HCT116 (cell line): ENCODE data around the gene GPS2. TPM values are rescaled to one million over a fixed set of nuclear protein-coding genes. Genes with fewer than 3 reads are reported as not detected.
A peak's percentile ranks its signal among the peaks of the same experiment; 100 is the strongest.

Experiments used
- ATAC-seq: fragments of 200-7000 bp; cut with Tn5 transposase; 2 replicates; pipeline ENCODE4 v1.9.1; 2020; ENCODE audit warnings: mild to moderate bottlenecking, moderate library complexity
- BruUV-seq: library from RNA; stranded (reverse); fragments of 400-500 nt; replicated peaks from 2 replicates; lab custom pipeline; 2021; lab: Mats Ljungman, UMichigan
- CTCF ChIA-PET: fragments of 300-600 bp; sonication (Branson Sonifier 250); formaldehyde crosslinking; loops from one replicate; lab custom pipeline; 2021; ENCODE audit warnings: antibody characterized with exemption; lab: Charles Lee
- POLR2A ChIA-PET: fragments of 300-600, 350-600 bp; sonication (Branson Sonifier 250); formaldehyde crosslinking; loops from one replicate; lab custom pipeline; 2021; ENCODE audit warnings: antibody characterized with exemption; lab: Charles Lee
- RAD21 ChIA-PET, 2 experiments: fragments of 300-600 bp; sonication (Branson Sonifier 250); formaldehyde crosslinking; loops; one replicate each; lab custom pipeline; 2023; ENCODE audit warnings: low total read pairs in 2 of 2; ENCODE audit not compliant: uncharacterized antibody in 2 of 2, unreplicated experiment in 2 of 2, low non-redundant PET in 1 of 2; lab: Charles Lee
- DNase-seq: peaks from one replicate; pipeline ENCODE4 v3.0.0-alpha.2; 2010; ENCODE audit warnings: low read depth, low spot score
- H2AFZ ChIP-seq: fragments of 200-600 bp; shearing (Covaris generic), sonication (generic); 2 replicates; pipeline ENCODE4 v1.6.1; 2017; ENCODE audit warnings: low read depth, mixed run types, mixed read lengths, antibody characterized with exemption, low read length; ENCODE audit not compliant: poor library complexity, severe bottlenecking
- H3K27ac ChIP-seq: 2 replicates; pipeline ENCODE4 v1.5.1; 2012; ENCODE audit warnings: low read depth, low read length
- H3K27me3 ChIP-seq: fragments of 200-600 bp; sonication (generic); 2 replicates; pipeline ENCODE4 v1.6.1; 2016; ENCODE audit warnings: mixed run types, low read length, mixed read lengths; ENCODE audit not compliant: insufficient read depth
- H3K36me3 ChIP-seq, 2 experiments: fragments of 200-500 bp in 1 of 2; fragments of 200-600 bp in 1 of 2; sonication (Bioruptor generic) in 1 of 2; sonication (generic) in 1 of 2; 2 replicates each; pipeline versions ENCODE4 v1.5.1 to v1.6.1; 2014 to 2016; ENCODE audit warnings: low read length in 2 of 2, inconsistent platforms in 1 of 2, mixed read lengths in 1 of 2, mixed run types in 1 of 2; ENCODE audit not compliant: insufficient read depth in 2 of 2, control insufficient read depth in 1 of 2
- H3K4me1 ChIP-seq, 2 experiments: fragments of 200-600 bp in 1 of 2; sonication (generic) in 1 of 2; 2 replicates each; pipeline versions ENCODE4 v1.5.1 to v1.6.1; 2012 to 2017; ENCODE audit warnings: low read length in 2 of 2, inconsistent platforms in 1 of 2, mild to moderate bottlenecking in 1 of 2, mixed read lengths in 1 of 2, mixed run types in 1 of 2, moderate library complexity in 1 of 2; ENCODE audit not compliant: insufficient read depth in 2 of 2, control insufficient read depth in 1 of 2
- H3K4me2 ChIP-seq: fragments of 200-600 bp; sonication (generic); 2 replicates; pipeline ENCODE4 v1.6.1; 2017; ENCODE audit warnings: mixed run types, low read length, mixed read lengths
- H3K4me3 ChIP-seq, 2 experiments: fragments of 200-600 bp in 1 of 2; sonication (generic) in 1 of 2; replicated peaks in 1 of 2; 2 replicates each; pipeline ENCODE4 v1.5.1; 2011 to 2016; ENCODE audit warnings: low read length in 2 of 2, control low read depth in 1 of 2, low read depth in 1 of 2, mild to moderate bottlenecking in 1 of 2, mixed read lengths in 1 of 2, mixed run types in 1 of 2
- H3K79me2 ChIP-seq: fragments of 200-600 bp; sonication (generic); 2 replicates; pipeline ENCODE4 v1.6.1; 2017; ENCODE audit warnings: mild to moderate bottlenecking, mixed run types, low read length, moderate library complexity, mixed read lengths; ENCODE audit not compliant: insufficient read depth
- H3K9ac ChIP-seq: fragments of 200-600 bp; sonication (generic); 2 replicates; pipeline ENCODE4 v1.6.1; 2016; ENCODE audit warnings: low read length, mixed read lengths
- H3K9me2 ChIP-seq: fragments of 200-600 bp; sonication (generic), shearing (Covaris generic); 2 replicates; pipeline ENCODE4 v1.6.1; 2017; ENCODE audit warnings: mixed run types, mild to moderate bottlenecking, moderate library complexity; ENCODE audit not compliant: insufficient read depth
- H3K9me3 ChIP-seq, 2 experiments: fragments of 200-500 bp in 1 of 2; fragments of 200-600 bp in 1 of 2; sonication (Bioruptor generic) in 1 of 2; sonication (generic) in 1 of 2; 2 replicates each; pipeline ENCODE4 v1.6.1; 2014 to 2017; ENCODE audit warnings: low read length in 2 of 2, mixed read lengths in 2 of 2, inconsistent platforms in 1 of 2, low read depth in 1 of 2, mild to moderate bottlenecking in 1 of 2, mixed run types in 1 of 2, moderate library complexity in 1 of 2; ENCODE audit not compliant: control insufficient read depth in 1 of 2, insufficient read depth in 1 of 2
- H4K20me1 ChIP-seq: fragments of 200-600 bp; sonication (generic), shearing (Covaris generic); 2 replicates; pipeline ENCODE4 v1.6.1; 2017; ENCODE audit warnings: mixed run types, mild to moderate bottlenecking, moderate library complexity; ENCODE audit not compliant: insufficient read depth
- JUND ChIP-seq: IDR thresholded peaks from 2 replicates; pipeline ENCODE4 v1.6.1; 2012
- POLR2A ChIP-seq: IDR thresholded peaks from 2 replicates; pipeline ENCODE4 v1.7.0; 2011; ENCODE audit warnings: borderline replicate concordance; ENCODE audit not compliant: insufficient read depth, insufficient read length; ENCODE audit errors: extremely low read depth
- POLR2AphosphoS5 ChIP-seq: IDR thresholded peaks from 2 replicates; pipeline ENCODE4 v1.6.1; 2011; ENCODE audit warnings: mild to moderate bottlenecking, low read depth, low read length, moderate library complexity
- SP1 ChIP-seq: IDR thresholded peaks from 2 replicates; pipeline ENCODE4 v1.6.1; 2012; ENCODE audit warnings: low read depth
- YY1 ChIP-seq: IDR thresholded peaks from 2 replicates; pipeline ENCODE4 v1.6.1; 2011; ENCODE audit warnings: low read length, low read depth, moderate library complexity, mild to moderate bottlenecking; ENCODE audit not compliant: insufficient replicate concordance; ENCODE audit errors: extremely low read depth
- intact Hi-C: fragments of 100-400 bp; cut with micrococcal nuclease; formaldehyde crosslinking; loops from 2 replicates; pipeline ENCODE4 v1.10.0; 2022
- total RNA-seq: library from RNA; stranded (reverse); gene quantifications from one replicate; pipeline ENCODE4 v1.2.1, GENCODE V29; 2021; ENCODE audit not compliant: unreplicated experiment

GPS2 gene
- total RNA-seq, 1 experiment from 2014 or later = 61.3 TPM

DNA sequence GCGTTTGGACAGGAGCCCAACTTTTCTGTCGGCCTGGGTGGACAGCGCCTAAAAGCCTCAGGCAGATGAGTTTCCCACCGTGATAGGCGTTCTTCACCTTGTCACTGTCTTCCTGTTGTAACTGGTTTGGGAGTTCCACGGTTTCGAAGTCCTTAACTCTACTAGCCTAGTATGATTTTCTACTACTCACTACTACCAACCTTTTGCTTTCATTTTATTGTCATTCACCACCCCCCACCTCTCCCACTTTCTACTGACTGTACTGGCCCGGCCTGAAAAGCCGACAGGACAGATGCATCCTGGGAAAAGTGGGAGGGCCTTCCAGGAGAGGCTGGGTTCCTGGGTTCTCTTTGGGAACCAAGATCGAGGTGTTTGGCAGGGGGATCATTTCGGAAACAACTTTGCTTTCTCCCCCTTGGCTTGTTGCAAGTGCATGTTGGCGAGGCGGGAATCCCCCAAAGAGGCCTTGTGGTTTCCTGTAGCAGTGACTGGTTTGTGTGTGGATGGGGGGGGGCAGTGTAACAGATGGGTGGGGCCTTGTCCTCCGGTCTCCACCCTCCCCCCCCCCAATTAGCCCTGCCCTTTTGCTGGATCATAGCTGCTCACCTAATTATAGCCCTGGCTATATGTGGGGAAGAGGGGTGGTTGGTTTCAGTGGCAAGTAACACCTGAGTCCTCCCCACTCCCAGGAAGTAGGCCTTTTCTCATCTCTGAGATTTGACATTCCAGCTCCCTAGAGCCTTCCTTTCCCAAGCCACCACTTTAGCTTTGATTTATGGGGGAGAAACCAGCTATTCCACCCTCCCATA, 6.3 kb downstream of the GPS2 start:
- H3K9me2 ChIP-seq = no peaks in the 10 kb centered on the region
- TSS peak; percentile 91 for BruUV-seq
- intact Hi-C loops = loop anchor here (5.0 kb wide), 1 partner anchor 57 kb away; the partner anchor contains the start of genes CTDNEP1 and ELP5
- peak; percentile 30 for ATAC-seq
- RAD21 ChIA-PET = no interaction called here
- peaks cover 63% of the 10 kb centered on the region for H3K79me2 ChIP-seq
- no peak overlapping the region for H2AFZ ChIP-seq
- POLR2A ChIA-PET = interaction anchor here (0.8 to 1.6 kb wide), 4 partner anchors 21 to 95 kb away, joined by 3 to 9 read pairs (median 3); partner anchors contain the start of genes GABARAP, NEURL4 and TMEM256
- no peaks in the 10 kb centered on the region for H3K9me3 ChIP-seq
- H3K36me3 ChIP-seq = peaks cover 30 to 46% of the 10 kb centered on the region in 2 experiments
- CTCF ChIA-PET = interaction anchor here (0.6 kb wide), 1 partner anchor 57 kb away, joined by 3 read pairs; the partner anchor contains the start of gene CTDNEP1
- peak overlapping the region; percentile 88 for H3K4me2 ChIP-seq
- DNase-seq = peak; percentile 72
- TF ChIP-seq YY1 (peak; percentile 46), SP1 (0 out of 2 replicates have a peak, but pooled peaks have one; percentile 17), POLR2AphosphoS5 (peak; percentile 72), JUND (no peak), POLR2A (peak; percentile 62)
- peak overlapping the region; percentile 99 for H3K9ac ChIP-seq
- peaks cover 36% of the 10 kb centered on the region for H4K20me1 ChIP-seq
- peak overlapping the region; percentile 98 for H3K27ac ChIP-seq
- H3K4me1 ChIP-seq = peaks cover 28 to 56% of the 10 kb centered on the region in 2 experiments
- H3K4me3 ChIP-seq = peak overlapping the region; percentile 90 to 99
- H3K27me3 ChIP-seq = no peaks in the 10 kb centered on the region
